HFFc6 (cell line): Measurements from ENCODE around the gene BACE1. TPM values are rescaled to one million over a fixed set of nuclear protein-coding genes. Genes with fewer than 3 reads are reported as not detected.

Experiments
- DNase-seq: peaks from one replicate; pipeline ENCODE4 v3.0.0-alpha.2; 2018
- H3K27ac Mint-ChIP-seq: 2 replicates; pipeline ENCODE4 v1.8.0; 2020; ENCODE audit warnings: mild to moderate bottlenecking, mixed read lengths
- H3K27me3 Mint-ChIP-seq: 2 replicates; pipeline ENCODE4 v1.8.0; 2021; ENCODE audit warnings: mild to moderate bottlenecking, moderate library complexity, mixed read lengths; ENCODE audit not compliant: insufficient read depth
- H3K36me3 Mint-ChIP-seq: 2 replicates; pipeline ENCODE4 v1.8.0; 2021; ENCODE audit warnings: low read depth, mixed read lengths
- H3K4me1 Mint-ChIP-seq: 2 replicates; pipeline ENCODE4 v1.8.0; 2020; ENCODE audit warnings: low read depth, mixed read lengths
- H3K4me3 Mint-ChIP-seq: 2 replicates; pipeline ENCODE4 v1.8.0; 2020; ENCODE audit warnings: mild to moderate bottlenecking, moderate library complexity, mixed read lengths
- H3K9me3 Mint-ChIP-seq: 2 replicates; pipeline ENCODE4 v1.8.0; 2020; ENCODE audit warnings: mild to moderate bottlenecking, mixed read lengths
- CTCF ChIP-seq: fragments of 200-600 bp; sonication (generic); IDR thresholded peaks from 2 replicates; pipeline ENCODE4 v1.5.0; 2021; ENCODE audit warnings: antibody characterized with exemption, mild to moderate bottlenecking
- total RNA-seq, 6 experiments: library from RNA; stranded (reverse); fragmentation: NEBNext Ultra II Directional; extraction: Animal tissue kit (Norgen Biotek cat#: 25700); gene quantifications; 2 replicates in 1 of 6; 3 replicates in 5 of 6; pipeline ENCODE4 v1.2.3, GENCODE V29; 2021

BACE1 gene
- total RNA-seq, 6 experiments from 2014 or later: 59.6 to 80.8 (median 70.7) TPM

- Mint-ChIP-seq H3K27me3 (peaks cover under 1% of the 10 kb centered on the region), H3K36me3 (peaks cover 4% of the 10 kb centered on the region; the same call in 1 of the 2 replicates), H3K9me3 (no peaks in the 10 kb centered on the region), H3K27ac (peak overlapping the region; percentile 44), H3K4me3 (no peak overlapping the region), H3K4me1 (peaks cover 21% of the 10 kb centered on the region)
- peak; percentile 7 for DNase-seq
- no peak for TF ChIP-seq CTCF
Measured at GRCh38 chr11:117300283-117300663, 15.8 kb downstream of the BACE1 start.

GRCh38 chr11:117299351-117300282 lies 16.4 kb downstream of the BACE1 start:
- peaks cover 4% of the 10 kb centered on the region; the same call in 1 of the 2 replicates for H3K36me3 Mint-ChIP-seq
- peak overlapping the region; percentile 44 for H3K27ac Mint-ChIP-seq
- peaks cover 21% of the 10 kb centered on the region for H3K4me1 Mint-ChIP-seq
- no peak overlapping the region for H3K4me3 Mint-ChIP-seq
- no peak for TF ChIP-seq CTCF
- no peak for DNase-seq
- H3K9me3 Mint-ChIP-seq: no peaks in the 10 kb centered on the region
- peaks cover 2% of the 10 kb centered on the region for H3K27me3 Mint-ChIP-seq

- no peak for DNase-seq
- Mint-ChIP-seq H3K9me3 (no peaks in the 10 kb centered on the region), H3K4me1 (peaks cover 21% of the 10 kb centered on the region), H3K36me3 (peaks cover 13% of the 10 kb centered on the region), H3K4me3 (no peak overlapping the region), H3K27me3 (peaks cover 3% of the 10 kb centered on the region), H3K27ac (no peak overlapping the region)
- TF ChIP-seq CTCF: no peak
Measured at GRCh38 chr11:117298195-117298594, 17.9 kb downstream of the BACE1 start.

- TF ChIP-seq CTCF: no peak
- no peaks in the 10 kb centered on the region for H3K9me3 Mint-ChIP-seq
- H3K36me3 Mint-ChIP-seq: peaks cover 23% of the 10 kb centered on the region
- peak overlapping the region; percentile 1; the same call in 1 of the 2 replicates for H3K27ac Mint-ChIP-seq
- H3K4me3 Mint-ChIP-seq: no peak overlapping the region
- peaks cover 20% of the 10 kb centered on the region for H3K4me1 Mint-ChIP-seq
- no peak for DNase-seq
- peaks cover 3% of the 10 kb centered on the region for H3K27me3 Mint-ChIP-seq
Measured at GRCh38 chr11:117296881-117297280, 19.2 kb downstream of the BACE1 start.

- no peaks in the 10 kb centered on the region for H3K9me3 Mint-ChIP-seq
- peaks cover 7% of the 10 kb centered on the region for H3K4me1 Mint-ChIP-seq
- H3K27ac Mint-ChIP-seq: no peak overlapping the region
- no peak overlapping the region for H3K4me3 Mint-ChIP-seq
- H3K27me3 Mint-ChIP-seq: peaks cover 3% of the 10 kb centered on the region
- DNase-seq: no peak
- peaks cover 29% of the 10 kb centered on the region for H3K36me3 Mint-ChIP-seq
- no peak for TF ChIP-seq CTCF
Measured at GRCh38 chr11:117295438-117296137, 20.5 kb downstream of the BACE1 start.
